Spleen (tissue), 11 donors: ENCODE data around the gene CDC27. TPM values are rescaled to one million over a fixed set of nuclear protein-coding genes. Genes with fewer than 3 reads are reported as not detected.
"Not testable (repeated sequence)": the region's sequence is repeated elsewhere in the genome, so short reads cannot be mapped to it uniquely, and the experiment has no call there.

Source experiments
- DNase-seq: peaks from one replicate; pipeline ENCODE4 v3.0.0-alpha.2; 2020
- H3K27ac ChIP-seq, 8 donors: fragments of 200-600 bp; sonication (generic) in 7 of 8; 1 replicate in 4 of 8; 2 replicates in 4 of 8; pipeline versions ENCODE4 v1.5.0 to v1.8.0; 2016 to 2021; ENCODE audit warnings: inconsistent platforms in 4 of 8, mild to moderate bottlenecking in 4 of 8, moderate library complexity in 1 of 8
- H3K27me3 ChIP-seq, 7 donors: fragments of 200-600 bp; sonication (generic) in 6 of 7; replicated peaks in 1 of 7; 1 replicate in 4 of 7; 2 replicates in 3 of 7; pipeline versions ENCODE4 v1.5.0 to v1.8.0; 2016 to 2021; ENCODE audit warnings: inconsistent platforms in 3 of 7, mild to moderate bottlenecking in 1 of 7
- H3K36me3 ChIP-seq, 6 donors: fragments of 200-600 bp; sonication (generic) in 5 of 6; 1 replicate in 4 of 6; 2 replicates in 2 of 6; pipeline versions ENCODE4 v1.5.0 to v1.8.0; 2016 to 2021; ENCODE audit warnings: inconsistent platforms in 2 of 6
- H3K4me1 ChIP-seq, 6 donors: fragments of 200-600 bp; sonication (generic) in 5 of 6; 1 replicate in 3 of 6; 2 replicates in 3 of 6; pipeline versions ENCODE4 v1.5.0 to v1.8.0; 2016 to 2021; ENCODE audit warnings: inconsistent platforms in 3 of 6
- H3K4me3 ChIP-seq, 8 donors: fragments of 200-600 bp; sonication (generic) in 7 of 8; 1 replicate in 4 of 8; 2 replicates in 4 of 8; pipeline versions ENCODE4 v1.5.0 to v1.8.0; 2016 to 2021; ENCODE audit warnings: inconsistent platforms in 4 of 8, mild to moderate bottlenecking in 4 of 8, moderate library complexity in 2 of 8
- H3K9me3 ChIP-seq, 8 donors: fragments of 200-600 bp; sonication (generic) in 7 of 8; 1 replicate in 4 of 8; 2 replicates in 4 of 8; pipeline versions ENCODE4 v1.5.0 to v1.8.0; 2016 to 2021; ENCODE audit warnings: inconsistent platforms in 4 of 8
- POLR2A ChIP-seq, 3 donors: fragments of 450-650 bp; IDR thresholded peaks; one replicate each; pipeline ENCODE4 v1.5.1; 2017; ENCODE audit warnings: antibody characterized with exemption in 3 of 3, mild to moderate bottlenecking in 1 of 3
- POLR2AphosphoS5 ChIP-seq, 3 donors: sonication (generic); formaldehyde crosslinking; IDR thresholded peaks; one replicate each; pipeline ENCODE4 v1.5.1; 2017; ENCODE audit warnings: antibody characterized with exemption in 3 of 3
- WGBS, 5 donors: extraction: QIAGEN DNeasy Blood & Tissue Kit in 3 of 5; methylation state at CpG; one replicate each; pipeline versions ENCODE4 v1.1.5 to v1.1.7; 2013 to 2018; 5-methylcytosine and 5-hydroxymethylcytosine counted together
- intact Hi-C: fragments of 100-400 bp; cut with DNase I; formaldehyde crosslinking; loops from one replicate; pipeline ENCODE4 v1.15.0; 2023; ENCODE audit warnings: low total_unique reads
- polyA plus RNA-seq, 3 donors: library from polyadenylated mRNA; stranded (reverse); fragments of 200-250 nt; gene quantifications; one replicate each; pipeline ENCODE4 v1.2.1, GENCODE V29; 2013
- total RNA-seq, 7 donors: library from RNA; depleted of rRNA in 3 of 7; stranded (reverse); fragments of >200 nt in 3 of 7; fragmentation: NEBNext Ultra II Directional in 4 of 7; extraction: Animal tissue kit (Norgen Biotek cat#: 25700) in 4 of 7; gene quantifications; one replicate each; pipeline versions ENCODE4 v1.1.0 to v1.2.1, GENCODE V29; 2016 to 2021
- TF ChIP-seq, protein P1 (sequence below), 11 experiments: fragments of 200-600 bp in 7 of 11; fragments of 450-650 bp in 4 of 11; sonication (generic) in 4 of 11; IDR thresholded peaks in 8 of 11; conservative IDR thresholded peaks in 3 of 11; 1 replicate in 7 of 11; 2 replicates in 4 of 11; pipeline versions ENCODE4 v1.4.0 to v1.8.0; 2016 to 2021; ENCODE audit warnings: antibody characterized with exemption in 11 of 11, inconsistent platforms in 4 of 11, mild to moderate bottlenecking in 1 of 11
- donor health status: healthy with polysubstance abuse.
- donor health status: DM: no; HTN: no; CAD: no; lungs with moderate emphysema.
- donor health status: DM: no; HTN: no; CAD: no.
- donor health status: Bipolar disorder and iron deficiency.
- donor health status: healthy.
- donor health status: DM: no; HTN: no; CAD: no.
- donor health status: DM: yes; HTN: yes; CAD: no.

Gene CDC27
- total and polyA plus RNA-seq, 10 donors, result 14.0 to 94.5 (median 75.8) TPM

DNA sequence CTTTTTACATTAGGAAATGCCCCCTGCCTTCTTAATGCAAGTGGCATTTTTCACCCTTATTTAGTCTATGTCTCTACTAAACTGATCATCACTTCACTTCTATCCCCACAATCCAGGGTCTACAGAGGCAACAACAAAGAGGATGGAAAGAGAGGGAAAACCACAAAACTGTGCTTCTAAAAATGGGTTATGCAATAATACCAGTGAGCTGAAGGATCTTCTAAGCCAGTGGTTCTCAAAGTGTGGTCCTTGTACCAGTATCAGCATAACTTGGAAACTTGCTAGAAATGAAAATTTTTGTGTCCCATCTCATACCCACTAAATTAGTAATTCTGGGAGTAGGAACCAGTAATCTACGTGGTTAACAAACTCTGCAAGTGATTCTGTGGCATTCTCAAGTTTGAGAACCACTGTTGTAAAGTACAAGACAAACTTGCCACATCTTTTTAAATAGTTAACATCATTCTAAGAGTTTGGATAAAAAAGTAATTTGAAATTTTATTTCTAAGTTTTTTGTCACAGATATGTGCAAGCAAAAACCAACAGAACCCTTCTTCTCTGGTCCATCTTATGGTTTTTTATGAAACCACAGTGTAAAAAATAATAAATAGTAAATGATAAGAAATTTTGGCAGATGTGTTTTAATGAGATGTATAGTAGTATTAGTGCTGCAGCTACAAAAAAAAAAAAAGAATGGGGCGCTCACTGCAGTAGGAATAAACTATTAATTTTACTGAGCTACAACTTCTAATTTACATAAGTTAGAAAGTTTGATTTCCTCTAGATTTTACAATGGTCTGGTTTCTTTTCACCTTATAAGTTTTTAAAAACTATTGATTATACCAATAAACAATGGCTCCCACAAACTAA is 16.2 kb downstream of the CDC27 start:
- Histone ChIP-seq H3K9me3 (no peaks in the 10 kb centered on the region), H3K27ac (no peak overlapping the region), H3K36me3 (peaks cover 0 to 84% (median 29%) of the 10 kb centered on the region in 6 donors), H3K27me3 (no peaks in the 10 kb centered on the region), H3K4me1 (peaks cover 0 to 77% (median 35%) of the 10 kb centered on the region in 6 donors), H3K4me3 (no peak overlapping the region)
- intact Hi-C loops, result no loop called here
- TF ChIP-seq POLR2A (IDR thresholded peaks at IDR 0.05), result no peak
- TF ChIP-seq POLR2AphosphoS5 (IDR thresholded peaks at IDR 0.05), result no peak
- TF ChIP-seq, protein P1, sequence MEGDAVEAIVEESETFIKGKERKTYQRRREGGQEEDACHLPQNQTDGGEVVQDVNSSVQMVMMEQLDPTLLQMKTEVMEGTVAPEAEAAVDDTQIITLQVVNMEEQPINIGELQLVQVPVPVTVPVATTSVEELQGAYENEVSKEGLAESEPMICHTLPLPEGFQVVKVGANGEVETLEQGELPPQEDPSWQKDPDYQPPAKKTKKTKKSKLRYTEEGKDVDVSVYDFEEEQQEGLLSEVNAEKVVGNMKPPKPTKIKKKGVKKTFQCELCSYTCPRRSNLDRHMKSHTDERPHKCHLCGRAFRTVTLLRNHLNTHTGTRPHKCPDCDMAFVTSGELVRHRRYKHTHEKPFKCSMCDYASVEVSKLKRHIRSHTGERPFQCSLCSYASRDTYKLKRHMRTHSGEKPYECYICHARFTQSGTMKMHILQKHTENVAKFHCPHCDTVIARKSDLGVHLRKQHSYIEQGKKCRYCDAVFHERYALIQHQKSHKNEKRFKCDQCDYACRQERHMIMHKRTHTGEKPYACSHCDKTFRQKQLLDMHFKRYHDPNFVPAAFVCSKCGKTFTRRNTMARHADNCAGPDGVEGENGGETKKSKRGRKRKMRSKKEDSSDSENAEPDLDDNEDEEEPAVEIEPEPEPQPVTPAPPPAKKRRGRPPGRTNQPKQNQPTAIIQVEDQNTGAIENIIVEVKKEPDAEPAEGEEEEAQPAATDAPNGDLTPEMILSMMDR (IDR thresholded peaks at IDR 0.05 in 8 of 11, conservative IDR thresholded peaks at IDR 0.05 in 3 of 11), result no peak
- DNase-seq, result no peak
- WGBS, 5 donors, result 78 to 92% (median 87%) methylated on average over 2 of the region's 2 CpGs

DNA sequence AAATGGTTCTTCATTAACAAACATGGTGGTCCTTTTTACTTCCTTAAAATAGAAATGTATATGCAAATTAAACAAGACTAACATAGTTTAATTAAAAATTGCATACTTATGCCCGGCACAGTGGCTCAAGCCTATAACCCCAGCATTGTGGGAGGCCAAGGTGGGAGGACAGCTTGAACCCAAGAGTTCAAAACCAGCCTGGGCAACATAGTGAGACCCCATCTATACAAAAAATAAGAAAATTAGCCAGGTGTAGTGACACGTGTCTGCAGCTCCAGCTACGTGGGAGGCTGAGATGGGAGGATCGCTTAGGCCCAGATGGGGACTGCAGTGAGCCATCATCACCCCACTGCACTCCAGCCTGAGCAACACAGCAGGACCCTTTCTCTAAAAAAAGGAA is 18.4 kb downstream of the CDC27 start:
- TF ChIP-seq, protein P1 (IDR thresholded peaks at IDR 0.05 in 8 of 11, conservative IDR thresholded peaks at IDR 0.05 in 3 of 11), result no peak
- TF ChIP-seq POLR2A (IDR thresholded peaks at IDR 0.05) (no peak), POLR2AphosphoS5 (IDR thresholded peaks at IDR 0.05) (no peak)
- peaks cover 0 to 85% (median 33%) of the 10 kb centered on the region in 6 donors for H3K36me3 ChIP-seq
- no peak overlapping the region for H3K4me3 ChIP-seq
- no peak for DNase-seq
- intact Hi-C loops, result no loop called here
- no peaks in the 10 kb centered on the region for H3K9me3 ChIP-seq
- peaks cover 0 to 55% (median 24%) of the 10 kb centered on the region in 6 donors for H3K4me1 ChIP-seq
- H3K27me3 ChIP-seq, result no peaks in the 10 kb centered on the region
- 87 to 94% (median 93%) methylated on average over 4 of the region's 4 CpGs for WGBS, 5 donors
- H3K27ac ChIP-seq, result no peak overlapping the region

DNA sequence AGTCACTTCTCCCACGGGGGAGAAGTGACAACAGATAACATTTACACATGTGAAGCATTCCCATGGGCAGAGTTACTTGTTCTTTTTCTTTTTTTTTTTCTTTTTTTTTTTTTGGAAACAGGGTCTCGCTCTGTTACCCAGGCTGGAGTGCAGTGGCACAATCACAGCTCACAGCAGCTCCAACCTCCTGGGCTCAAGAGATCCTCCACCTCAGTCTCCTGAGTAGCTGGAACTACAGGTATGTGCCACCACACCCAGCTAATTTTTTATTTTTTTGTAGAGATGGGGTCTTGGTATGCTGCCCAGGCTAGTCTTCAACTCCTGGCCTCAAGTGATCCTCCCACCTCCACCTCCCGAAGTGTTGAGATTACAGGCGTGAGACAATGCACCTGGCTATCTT is 20.2 kb downstream of the CDC27 start:
- 89 to 99% (median 97%) methylated on average over 4 of the region's 4 CpGs for WGBS, 5 donors
- peaks cover 0 to 87% (median 30%) of the 10 kb centered on the region in 6 donors for H3K36me3 ChIP-seq

DNA sequence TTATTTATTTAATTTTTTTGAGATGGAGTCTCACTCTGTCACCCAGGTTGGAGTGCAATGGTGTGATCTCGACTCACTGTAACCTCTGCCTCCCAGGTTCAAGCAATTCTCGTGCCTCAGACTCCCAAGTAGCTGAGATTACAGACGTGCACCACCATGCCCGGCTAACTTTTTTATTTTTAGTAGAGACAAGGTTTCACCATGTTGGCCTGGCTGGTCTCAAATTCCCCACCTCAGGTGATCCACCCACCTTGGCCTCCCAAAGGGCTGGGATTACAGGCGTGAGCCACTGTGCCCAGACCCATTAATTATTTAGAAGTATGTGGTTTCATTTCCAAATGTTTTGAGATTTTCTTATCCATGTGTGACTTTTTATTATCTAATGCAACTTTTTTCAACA is 22.2 kb downstream of the CDC27 start:
- intact Hi-C loops, H3K27ac ChIP-seq, H3K27me3 ChIP-seq, H3K4me3 ChIP-seq, DNase-seq, H3K9me3 ChIP-seq: not testable (repeated sequence)
- peaks cover 0 to 83% (median 26%) of the 10 kb centered on the region in 6 donors for H3K36me3 ChIP-seq
- WGBS, 5 donors, result 93 to 97% (median 95%) methylated on average over 5 of the region's 5 CpGs
- H3K4me1 ChIP-seq, result peaks cover 7 to 40% (median 17%) of the 10 kb centered on the region in 6 donors

More for the DNA sequence above, 20.2 kb downstream of the CDC27 start:
- intact Hi-C loops, H3K27me3 ChIP-seq, DNase-seq, H3K27ac ChIP-seq, H3K4me3 ChIP-seq, H3K9me3 ChIP-seq: not testable (repeated sequence)
- peaks cover 0 to 39% (median 12%) of the 10 kb centered on the region in 6 donors for H3K4me1 ChIP-seq

DNA sequence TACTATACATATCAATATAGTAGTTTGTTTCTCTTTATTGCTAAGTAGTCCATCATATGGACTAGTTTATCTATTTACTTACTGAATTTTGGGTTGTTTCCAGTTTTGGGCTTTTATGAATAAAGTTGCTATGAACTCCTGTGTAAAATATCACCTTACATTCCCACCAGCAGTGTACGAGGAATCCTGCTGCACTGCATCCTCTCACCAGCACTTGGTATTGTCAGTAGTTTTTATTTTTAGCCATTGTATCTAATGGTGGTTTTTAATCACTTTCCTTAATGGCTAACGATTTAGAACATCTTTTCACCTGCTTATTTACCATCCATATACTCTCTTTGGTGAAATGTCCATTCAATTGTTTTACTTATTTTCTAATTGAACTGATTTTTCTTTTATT is 24.0 kb downstream of the CDC27 start:
- intact Hi-C loops, result no loop called here
- DNase-seq, result no peak
- H3K9me3 ChIP-seq, result no peaks in the 10 kb centered on the region
- 75 to 85% (median 79%) methylated on average over 2 of the region's 2 CpGs for WGBS, 5 donors
- H3K36me3 ChIP-seq, result peaks cover 0 to 80% (median 30%) of the 10 kb centered on the region in 6 donors
- H3K4me3 ChIP-seq, result no peak overlapping the region
- TF ChIP-seq POLR2A (IDR thresholded peaks at IDR 0.05), result no peak
- no peak for TF ChIP-seq POLR2AphosphoS5 (IDR thresholded peaks at IDR 0.05)
- H3K4me1 ChIP-seq, result peaks cover 7 to 36% (median 19%) of the 10 kb centered on the region in 6 donors
- H3K27me3 ChIP-seq, result no peaks in the 10 kb centered on the region
- no peak overlapping the region for H3K27ac ChIP-seq
